ENCODE results near the gene ZNF101.
"Not testable (repeated sequence)": the region's sequence is repeated elsewhere in the genome, so short reads cannot be mapped to it uniquely, and the experiment has no call there.

- TF ChIP-seq CTCF, POLR2A (IDR thresholded peaks at IDR 0.05): not testable (repeated sequence)
Measured at GRCh38 chr19:19686119-19686518, 17.5 kb downstream of the ZNF101 start.
